Upper lobe of left lung (tissue), 4 donors: ENCODE results near the gene NFIX.

ENCODE experiments used
- CTCF ChIP-seq, 6 experiments: fragments of 450-650 bp in 4 of 6; fragments of 200-600 bp in 2 of 6; sonication (generic) in 2 of 6; IDR thresholded peaks; one replicate each; pipeline ENCODE4 v1.5.1; 2016 to 2019; ENCODE audit warnings: antibody characterized with exemption in 6 of 6
- EP300 ChIP-seq, 4 donors: sonication (generic); formaldehyde crosslinking; IDR thresholded peaks; one replicate each; pipeline ENCODE4 v1.5.1; 2017; ENCODE audit warnings: antibody characterized with exemption in 4 of 4, control low read depth in 2 of 4
- POLR2A ChIP-seq, 4 donors: fragments of 450-650 bp; IDR thresholded peaks; one replicate each; pipeline ENCODE4 v1.5.1; 2016 to 2017; ENCODE audit warnings: antibody characterized with exemption in 4 of 4, mild to moderate bottlenecking in 2 of 4
- POLR2AphosphoS5 ChIP-seq, 2 donors: sonication (generic); formaldehyde crosslinking; IDR thresholded peaks; one replicate each; pipeline ENCODE4 v1.5.1; 2017; ENCODE audit warnings: antibody characterized with exemption in 2 of 2

GRCh38 chr19:12956446-12957388 is 38.6 kb upstream of the NFIX start, which contains the start of gene GADD45GIP1:
- TF ChIP-seq CTCF (IDR thresholded peaks at IDR 0.05) (no peak), POLR2A (IDR thresholded peaks at IDR 0.05) (peak; percentile 16 to 82 (median 44)), POLR2AphosphoS5 (IDR thresholded peaks at IDR 0.05) (peak; percentile 59 to 73), EP300 (IDR thresholded peaks at IDR 0.05) (no peak)
